ENCODE measurements around the gene TMEM35B.

Gene TMEM35B

DNA sequence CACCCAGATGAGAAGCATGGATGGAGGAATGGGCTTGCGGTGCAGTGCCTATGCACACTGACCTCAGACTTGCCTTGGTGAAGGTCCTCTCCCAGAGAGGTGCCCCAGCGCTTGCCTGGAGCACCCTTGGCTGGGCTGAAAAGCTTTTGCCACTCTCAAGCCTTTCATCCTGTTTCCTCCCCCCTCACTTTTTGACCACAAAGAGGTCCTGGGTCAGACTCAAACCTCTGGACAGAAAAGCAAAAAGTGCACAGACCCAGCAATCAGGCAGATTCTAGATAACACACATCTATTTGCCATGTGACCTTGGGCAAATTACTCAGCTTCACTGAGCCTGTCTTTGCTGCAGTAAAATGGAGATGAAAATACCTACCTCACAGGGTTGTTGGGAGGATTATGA lies 7.3 kb downstream of the TMEM35B start:
- no peak for DNase-seq (ENCODE audit: low read depth)
- TF ChIP-seq, protein P1, sequence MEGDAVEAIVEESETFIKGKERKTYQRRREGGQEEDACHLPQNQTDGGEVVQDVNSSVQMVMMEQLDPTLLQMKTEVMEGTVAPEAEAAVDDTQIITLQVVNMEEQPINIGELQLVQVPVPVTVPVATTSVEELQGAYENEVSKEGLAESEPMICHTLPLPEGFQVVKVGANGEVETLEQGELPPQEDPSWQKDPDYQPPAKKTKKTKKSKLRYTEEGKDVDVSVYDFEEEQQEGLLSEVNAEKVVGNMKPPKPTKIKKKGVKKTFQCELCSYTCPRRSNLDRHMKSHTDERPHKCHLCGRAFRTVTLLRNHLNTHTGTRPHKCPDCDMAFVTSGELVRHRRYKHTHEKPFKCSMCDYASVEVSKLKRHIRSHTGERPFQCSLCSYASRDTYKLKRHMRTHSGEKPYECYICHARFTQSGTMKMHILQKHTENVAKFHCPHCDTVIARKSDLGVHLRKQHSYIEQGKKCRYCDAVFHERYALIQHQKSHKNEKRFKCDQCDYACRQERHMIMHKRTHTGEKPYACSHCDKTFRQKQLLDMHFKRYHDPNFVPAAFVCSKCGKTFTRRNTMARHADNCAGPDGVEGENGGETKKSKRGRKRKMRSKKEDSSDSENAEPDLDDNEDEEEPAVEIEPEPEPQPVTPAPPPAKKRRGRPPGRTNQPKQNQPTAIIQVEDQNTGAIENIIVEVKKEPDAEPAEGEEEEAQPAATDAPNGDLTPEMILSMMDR (IDR thresholded peaks at IDR 0.05; ENCODE audit: control insufficient read depth, insufficient read depth, low read depth, low read length, missing control alignments), result no peak
- H3K4me3 ChIP-seq (ENCODE audit: control insufficient read depth, low read depth, low read length), result no peak overlapping the region

DNA sequence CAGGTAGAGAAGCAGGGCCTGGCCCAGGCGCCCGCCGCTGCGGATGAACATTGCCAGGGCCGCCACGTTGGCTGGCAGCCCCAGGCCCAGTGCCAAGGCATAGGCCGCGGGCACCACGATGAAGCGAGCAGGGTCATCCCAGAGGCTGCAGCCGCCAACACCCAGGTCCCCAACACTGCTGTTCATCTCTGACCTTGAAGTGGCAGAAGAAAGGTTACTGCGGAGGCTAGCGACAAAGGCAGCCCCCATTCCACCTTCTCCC lies 8.0 kb downstream of the TMEM35B start:
- no peak for DNase-seq (ENCODE audit: low read depth)
- no peak overlapping the region for H3K4me3 ChIP-seq (ENCODE audit: control insufficient read depth, low read depth, low read length)
- TF ChIP-seq, protein P1 (IDR thresholded peaks at IDR 0.05; ENCODE audit: control insufficient read depth, insufficient read depth, low read depth, low read length, missing control alignments), result no peak

DNA sequence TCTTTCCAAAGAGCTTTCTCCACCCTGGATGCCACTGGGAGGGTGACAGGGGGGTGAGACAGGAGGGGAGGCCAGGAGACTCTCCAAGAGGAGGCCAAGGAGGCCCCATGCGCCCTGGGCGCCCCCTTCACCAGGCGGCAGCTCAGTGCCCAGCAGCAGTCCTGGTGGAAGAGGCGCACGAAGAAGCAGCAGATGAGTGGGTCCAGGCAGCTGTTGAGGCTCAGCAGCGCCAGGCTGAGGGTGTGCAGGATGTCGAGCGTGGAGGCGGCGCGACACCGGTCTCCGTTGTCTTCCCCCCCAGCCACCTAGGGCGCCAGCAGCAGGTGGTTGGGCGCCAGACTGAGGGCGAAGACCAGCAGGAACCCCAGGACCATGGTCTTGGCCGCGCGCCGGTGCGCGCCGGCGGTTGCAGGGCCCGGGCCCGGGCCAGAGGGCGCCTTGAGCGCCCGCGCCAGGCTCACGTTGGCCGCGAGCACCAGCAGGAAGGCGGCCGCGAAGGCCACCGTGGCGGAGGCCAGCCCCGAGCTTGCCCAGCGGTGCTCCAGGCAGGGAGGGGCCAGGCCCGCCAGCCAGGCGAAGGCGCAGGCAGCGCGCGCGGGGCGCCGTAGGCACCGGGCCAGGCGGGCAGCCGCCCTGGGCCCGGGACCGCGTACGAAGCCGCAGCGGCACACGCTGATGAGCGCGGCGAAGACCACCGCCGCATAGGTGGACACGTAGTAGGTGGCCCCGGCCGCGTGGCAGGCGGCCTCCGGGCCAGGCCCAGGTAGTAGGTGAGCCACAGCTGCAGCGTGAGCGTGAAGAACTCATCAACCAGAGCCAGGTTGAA lies 8.6 kb downstream of the TMEM35B start:
- no peak overlapping the region for H3K4me3 ChIP-seq (ENCODE audit: control insufficient read depth, low read depth, low read length)
- DNase-seq (ENCODE audit: low read depth), result no peak
- TF ChIP-seq, protein P1 (IDR thresholded peaks at IDR 0.05; ENCODE audit: control insufficient read depth, insufficient read depth, low read depth, low read length, missing control alignments), result no peak

DNA sequence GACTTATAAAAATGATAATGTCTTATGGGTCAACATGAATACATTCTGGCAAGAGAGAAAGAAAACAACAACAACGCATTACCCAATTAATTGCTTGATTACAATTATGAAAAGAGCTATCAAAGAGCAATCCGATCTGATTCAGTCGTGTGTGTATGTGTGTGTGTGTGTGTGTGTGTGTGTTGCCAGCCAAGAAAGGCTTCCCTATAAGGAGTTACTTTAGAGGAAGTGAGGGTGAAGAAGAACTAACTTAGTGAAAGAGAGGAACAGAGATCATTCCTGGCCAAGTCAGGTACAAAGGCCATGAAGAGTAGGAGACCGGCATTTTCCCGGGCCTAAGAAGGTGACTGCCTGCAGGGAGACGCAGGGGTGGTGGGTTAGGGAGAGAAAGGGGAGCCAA lies 9.4 kb downstream of the TMEM35B start:
- H3K4me3 ChIP-seq (ENCODE audit: control insufficient read depth, low read depth, low read length), result no peak overlapping the region
- TF ChIP-seq, protein P1 (IDR thresholded peaks at IDR 0.05; ENCODE audit: control insufficient read depth, insufficient read depth, low read depth, low read length, missing control alignments), result no peak
- no peak for DNase-seq (ENCODE audit: low read depth)

DNA sequence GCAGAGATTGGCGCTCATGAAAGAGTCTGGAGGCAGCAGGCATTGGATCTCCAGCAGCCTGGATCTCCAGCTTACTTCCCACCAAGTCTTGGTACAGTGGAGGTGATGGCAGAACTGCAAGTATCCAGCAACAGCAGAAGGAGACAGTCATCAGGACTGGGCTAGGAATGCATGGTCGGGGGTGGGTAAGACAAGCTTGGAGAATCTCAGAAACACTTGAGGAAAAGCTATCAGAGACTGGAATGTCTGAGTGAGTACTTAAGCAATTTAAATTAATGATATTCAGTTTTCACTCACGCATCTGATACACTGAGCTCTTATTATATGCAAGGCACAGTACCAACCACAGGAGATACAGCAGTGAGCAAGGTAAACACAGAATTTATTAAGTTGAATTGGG lies 9.8 kb downstream of the TMEM35B start:
- TF ChIP-seq, protein P1 (IDR thresholded peaks at IDR 0.05; ENCODE audit: control insufficient read depth, insufficient read depth, low read depth, low read length, missing control alignments), result no peak
- no peak for DNase-seq (ENCODE audit: low read depth)
- no peak overlapping the region for H3K4me3 ChIP-seq (ENCODE audit: control insufficient read depth, low read depth, low read length)

DNA sequence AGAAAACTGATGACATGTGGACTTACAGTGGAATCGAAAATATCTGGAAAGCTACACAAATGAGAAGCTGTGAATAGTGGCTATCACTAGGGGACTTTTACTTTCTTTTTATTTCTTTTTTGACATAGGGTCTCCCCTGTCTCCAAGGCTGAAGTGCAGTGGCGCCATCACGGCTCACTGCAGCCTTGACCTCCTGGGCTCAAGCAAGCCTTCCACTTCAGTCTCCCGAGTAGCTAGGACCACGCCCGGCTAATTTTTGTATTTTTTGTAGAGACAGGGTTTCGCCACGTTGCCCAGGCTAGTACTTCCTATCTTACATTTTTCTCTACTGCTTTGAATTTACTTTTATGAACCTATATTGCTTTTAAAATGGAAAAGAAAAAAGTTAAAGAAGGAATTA lies 10.5 kb downstream of the TMEM35B start:
- TF ChIP-seq, protein P1 (IDR thresholded peaks at IDR 0.05; ENCODE audit: control insufficient read depth, insufficient read depth, low read depth, low read length, missing control alignments), result no peak
- no peak for DNase-seq (ENCODE audit: low read depth)
- no peak overlapping the region for H3K4me3 ChIP-seq (ENCODE audit: control insufficient read depth, low read depth, low read length)
